Erythroblast (primary cell): ENCODE results near the gene NPW.

Experiments
- GATA1 ChIP-seq: IDR thresholded peaks from 2 replicates; pipeline ENCODE4 v1.6.1; 2011; ENCODE audit warnings: low read depth, mild to moderate bottlenecking, control low read depth, low read length, moderate library complexity
- POLR2A ChIP-seq: IDR thresholded peaks from 2 replicates; pipeline ENCODE4 v1.6.1; 2011; ENCODE audit warnings: mild to moderate bottlenecking, low read length

- TF ChIP-seq POLR2A: no peak
- no peak for TF ChIP-seq GATA1
Measured at GRCh38 chr16:1980770-1981087, 38.9 kb upstream of the NPW start.
